ENCODE measurements around the gene APOA4. TPM values are rescaled to one million over a fixed set of nuclear protein-coding genes. Genes with fewer than 3 reads are reported as not detected.

Gene APOA4
- total and polyA plus RNA-seq, 2 of the 13 experiments (the other 11 are each of a cell fraction or from before 2014, with no cell fraction given): 3.8 to 7.2 TPM

DNA sequence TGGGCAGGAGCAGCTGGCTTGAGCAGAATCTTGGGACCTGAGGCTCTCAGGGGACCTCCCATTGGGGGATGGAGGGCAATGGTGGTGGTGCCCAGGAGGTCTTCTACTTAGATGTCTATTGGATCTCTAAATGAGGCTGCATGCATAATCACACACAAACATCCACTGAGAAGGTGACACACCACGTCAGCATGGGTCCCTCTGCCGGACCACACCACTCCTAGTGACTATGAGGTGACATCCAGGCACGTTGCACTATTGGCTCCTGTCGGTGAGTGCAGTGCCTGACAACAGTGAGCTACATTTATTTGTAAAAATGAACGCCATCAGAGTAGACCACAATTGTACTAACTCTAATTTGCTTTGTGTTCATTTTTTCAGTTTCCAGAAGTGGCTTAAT, 2.3 kb upstream of the APOA4 start (continued):
- TF ChIP-seq, protein P1, sequence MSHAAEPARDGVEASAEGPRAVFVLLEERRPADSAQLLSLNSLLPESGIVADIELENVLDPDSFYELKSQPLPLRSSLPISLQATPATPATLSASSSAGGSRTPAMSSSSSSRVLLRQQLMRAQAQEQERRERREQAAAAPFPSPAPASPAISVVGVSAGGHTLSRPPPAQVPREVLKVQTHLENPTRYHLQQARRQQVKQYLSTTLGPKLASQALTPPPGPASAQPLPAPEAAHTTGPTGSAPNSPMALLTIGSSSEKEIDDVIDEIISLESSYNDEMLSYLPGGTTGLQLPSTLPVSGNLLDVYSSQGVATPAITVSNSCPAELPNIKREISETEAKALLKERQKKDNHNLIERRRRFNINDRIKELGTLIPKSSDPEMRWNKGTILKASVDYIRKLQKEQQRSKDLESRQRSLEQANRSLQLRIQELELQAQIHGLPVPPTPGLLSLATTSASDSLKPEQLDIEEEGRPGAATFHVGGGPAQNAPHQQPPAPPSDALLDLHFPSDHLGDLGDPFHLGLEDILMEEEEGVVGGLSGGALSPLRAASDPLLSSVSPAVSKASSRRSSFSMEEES (CRISPR knock-in tag; IDR thresholded peaks at IDR 0.05): 0 out of 2 replicates have a peak, but pooled peaks have one; percentile 15
- TF ChIP-seq BRCA1 (CRISPR knock-in tag; IDR thresholded peaks at IDR 0.05) (no peak), CREB1 (IDR thresholded peaks at IDR 0.05) (peak; percentile 63), CREB1 (CRISPR knock-in tag; IDR thresholded peaks at IDR 0.05) (no peak), MED1 (CRISPR knock-in tag; IDR thresholded peaks at IDR 0.05) (peak; percentile 39; the same call in 1 of the 2 replicates), MEF2D (CRISPR knock-in tag; IDR thresholded peaks at IDR 0.05) (no peak), HNF4A (CRISPR knock-in tag; IDR thresholded peaks at IDR 0.05) (no peak), ZNF124 (CRISPR knock-in tag; IDR thresholded peaks at IDR 0.05) (no peak), MIXL1 (CRISPR knock-in tag; IDR thresholded peaks at IDR 0.05) (0 out of 2 replicates have a peak, but pooled peaks have one; percentile 20), ZNF30 (CRISPR knock-in tag; IDR thresholded peaks at IDR 0.05) (no peak), NKX3-1 (CRISPR knock-in tag; IDR thresholded peaks at IDR 0.05) (no peak), MXI1 (IDR thresholded peaks at IDR 0.05; ENCODE audit: borderline replicate concordance, low read depth, low read length) (peak; percentile 79; the same call in 1 of the 3 replicates), ZNF652 (CRISPR knock-in tag; IDR thresholded peaks at IDR 0.05; ENCODE audit: borderline replicate concordance, low read depth) (peak; percentile 32; the same call in 1 of the 2 replicates), SMC3 (IDR thresholded peaks at IDR 0.05; ENCODE audit: low read length) (peak; percentile 60; the same call in 1 of the 2 replicates), ZNF225 (CRISPR knock-in tag; IDR thresholded peaks at IDR 0.05) (no peak), KDM2A (CRISPR knock-in tag; IDR thresholded peaks at IDR 0.05; ENCODE audit: borderline replicate concordance, low read depth) (0 out of 2 replicates have a peak, but pooled peaks have one; percentile 7), HOXA3 (CRISPR knock-in tag; IDR thresholded peaks at IDR 0.05) (peak; percentile 67; the same call in 1 of the 2 replicates), STAG1 (CRISPR knock-in tag; IDR thresholded peaks at IDR 0.05) (peak; percentile 61)
- TF ChIP-seq, protein P2, sequence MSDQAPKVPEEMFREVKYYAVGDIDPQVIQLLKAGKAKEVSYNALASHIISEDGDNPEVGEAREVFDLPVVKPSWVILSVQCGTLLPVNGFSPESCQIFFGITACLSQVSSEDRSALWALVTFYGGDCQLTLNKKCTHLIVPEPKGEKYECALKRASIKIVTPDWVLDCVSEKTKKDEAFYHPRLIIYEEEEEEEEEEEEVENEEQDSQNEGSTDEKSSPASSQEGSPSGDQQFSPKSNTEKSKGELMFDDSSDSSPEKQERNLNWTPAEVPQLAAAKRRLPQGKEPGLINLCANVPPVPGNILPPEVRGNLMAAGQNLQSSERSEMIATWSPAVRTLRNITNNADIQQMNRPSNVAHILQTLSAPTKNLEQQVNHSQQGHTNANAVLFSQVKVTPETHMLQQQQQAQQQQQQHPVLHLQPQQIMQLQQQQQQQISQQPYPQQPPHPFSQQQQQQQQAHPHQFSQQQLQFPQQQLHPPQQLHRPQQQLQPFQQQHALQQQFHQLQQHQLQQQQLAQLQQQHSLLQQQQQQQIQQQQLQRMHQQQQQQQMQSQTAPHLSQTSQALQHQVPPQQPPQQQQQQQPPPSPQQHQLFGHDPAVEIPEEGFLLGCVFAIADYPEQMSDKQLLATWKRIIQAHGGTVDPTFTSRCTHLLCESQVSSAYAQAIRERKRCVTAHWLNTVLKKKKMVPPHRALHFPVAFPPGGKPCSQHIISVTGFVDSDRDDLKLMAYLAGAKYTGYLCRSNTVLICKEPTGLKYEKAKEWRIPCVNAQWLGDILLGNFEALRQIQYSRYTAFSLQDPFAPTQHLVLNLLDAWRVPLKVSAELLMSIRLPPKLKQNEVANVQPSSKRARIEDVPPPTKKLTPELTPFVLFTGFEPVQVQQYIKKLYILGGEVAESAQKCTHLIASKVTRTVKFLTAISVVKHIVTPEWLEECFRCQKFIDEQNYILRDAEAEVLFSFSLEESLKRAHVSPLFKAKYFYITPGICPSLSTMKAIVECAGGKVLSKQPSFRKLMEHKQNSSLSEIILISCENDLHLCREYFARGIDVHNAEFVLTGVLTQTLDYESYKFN (CRISPR knock-in tag; conservative IDR thresholded peaks at IDR 0.05): 0 out of 2 replicates have a peak, but pooled peaks have one; percentile 9
- TF ChIP-seq, protein P3, sequence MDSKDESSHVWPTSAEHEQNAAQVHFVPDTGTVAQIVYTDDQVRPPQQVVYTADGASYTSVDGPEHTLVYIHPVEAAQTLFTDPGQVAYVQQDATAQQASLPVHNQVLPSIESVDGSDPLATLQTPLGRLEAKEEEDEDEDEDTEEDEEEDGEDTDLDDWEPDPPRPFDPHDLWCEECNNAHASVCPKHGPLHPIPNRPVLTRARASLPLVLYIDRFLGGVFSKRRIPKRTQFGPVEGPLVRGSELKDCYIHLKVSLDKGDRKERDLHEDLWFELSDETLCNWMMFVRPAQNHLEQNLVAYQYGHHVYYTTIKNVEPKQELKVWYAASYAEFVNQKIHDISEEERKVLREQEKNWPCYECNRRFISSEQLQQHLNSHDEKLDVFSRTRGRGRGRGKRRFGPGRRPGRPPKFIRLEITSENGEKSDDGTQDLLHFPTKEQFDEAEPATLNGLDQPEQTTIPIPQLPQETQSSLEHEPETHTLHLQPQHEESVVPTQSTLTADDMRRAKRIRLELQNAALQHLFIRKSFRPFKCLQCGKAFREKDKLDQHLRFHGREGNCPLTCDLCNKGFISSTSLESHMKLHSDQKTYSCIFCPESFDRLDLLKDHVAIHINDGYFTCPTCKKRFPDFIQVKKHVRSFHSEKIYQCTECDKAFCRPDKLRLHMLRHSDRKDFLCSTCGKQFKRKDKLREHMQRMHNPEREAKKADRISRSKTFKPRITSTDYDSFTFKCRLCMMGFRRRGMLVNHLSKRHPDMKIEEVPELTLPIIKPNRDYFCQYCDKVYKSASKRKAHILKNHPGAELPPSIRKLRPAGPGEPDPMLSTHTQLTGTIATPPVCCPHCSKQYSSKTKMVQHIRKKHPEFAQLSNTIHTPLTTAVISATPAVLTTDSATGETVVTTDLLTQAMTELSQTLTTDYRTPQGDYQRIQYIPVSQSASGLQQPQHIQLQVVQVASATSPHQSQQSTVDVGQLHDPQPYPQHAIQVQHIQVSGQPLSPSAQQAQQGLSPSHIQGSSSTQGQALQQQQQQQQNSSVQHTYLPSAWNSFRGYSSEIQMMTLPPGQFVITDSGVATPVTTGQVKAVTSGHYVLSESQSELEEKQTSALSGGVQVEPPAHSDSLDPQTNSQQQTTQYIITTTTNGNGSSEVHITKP (CRISPR knock-in tag; IDR thresholded peaks at IDR 0.05; ENCODE audit: low read depth): peak; percentile 91
- TF ChIP-seq, protein P4, sequence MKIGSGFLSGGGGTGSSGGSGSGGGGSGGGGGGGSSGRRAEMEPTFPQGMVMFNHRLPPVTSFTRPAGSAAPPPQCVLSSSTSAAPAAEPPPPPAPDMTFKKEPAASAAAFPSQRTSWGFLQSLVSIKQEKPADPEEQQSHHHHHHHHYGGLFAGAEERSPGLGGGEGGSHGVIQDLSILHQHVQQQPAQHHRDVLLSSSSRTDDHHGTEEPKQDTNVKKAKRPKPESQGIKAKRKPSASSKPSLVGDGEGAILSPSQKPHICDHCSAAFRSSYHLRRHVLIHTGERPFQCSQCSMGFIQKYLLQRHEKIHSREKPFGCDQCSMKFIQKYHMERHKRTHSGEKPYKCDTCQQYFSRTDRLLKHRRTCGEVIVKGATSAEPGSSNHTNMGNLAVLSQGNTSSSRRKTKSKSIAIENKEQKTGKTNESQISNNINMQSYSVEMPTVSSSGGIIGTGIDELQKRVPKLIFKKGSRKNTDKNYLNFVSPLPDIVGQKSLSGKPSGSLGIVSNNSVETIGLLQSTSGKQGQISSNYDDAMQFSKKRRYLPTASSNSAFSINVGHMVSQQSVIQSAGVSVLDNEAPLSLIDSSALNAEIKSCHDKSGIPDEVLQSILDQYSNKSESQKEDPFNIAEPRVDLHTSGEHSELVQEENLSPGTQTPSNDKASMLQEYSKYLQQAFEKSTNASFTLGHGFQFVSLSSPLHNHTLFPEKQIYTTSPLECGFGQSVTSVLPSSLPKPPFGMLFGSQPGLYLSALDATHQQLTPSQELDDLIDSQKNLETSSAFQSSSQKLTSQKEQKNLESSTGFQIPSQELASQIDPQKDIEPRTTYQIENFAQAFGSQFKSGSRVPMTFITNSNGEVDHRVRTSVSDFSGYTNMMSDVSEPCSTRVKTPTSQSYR (CRISPR knock-in tag; IDR thresholded peaks at IDR 0.05; ENCODE audit: borderline replicate concordance): peak; percentile 25; the same call in 1 of the 2 replicates

Data from HepG2 (cell line).